Neural progenitor cell (in vitro differentiated cells): ENCODE results near the gene SEC62. TPM values are rescaled to one million over a fixed set of nuclear protein-coding genes. Genes with fewer than 3 reads are reported as not detected.

Source experiments
- DNase-seq: peaks from one replicate; pipeline ENCODE4 v3.0.0-alpha.2; 2016; ENCODE audit warnings: low spot score
- H2AFZ ChIP-seq: fragments of 200-600 bp; sonication (generic); replicated peaks from 2 replicates; pipeline ENCODE4 v1.6.1; 2016; ENCODE audit warnings: antibody characterized with exemption
- H3F3A ChIP-seq: fragments of 200-600 bp; sonication (generic); 2 replicates; pipeline ENCODE4 v1.6.1; 2016; ENCODE audit warnings: antibody characterized with exemption, low read depth
- H3K27ac ChIP-seq: fragments of 200-600 bp; sonication (generic); 2 replicates; pipeline ENCODE4 v1.5.1; 2016; ENCODE audit warnings: mild to moderate bottlenecking
- H3K27me3 ChIP-seq: fragments of 200-600 bp; sonication (generic); 2 replicates; pipeline ENCODE4 v1.6.1; 2016; ENCODE audit warnings: mild to moderate bottlenecking, moderate library complexity
- H3K36me3 ChIP-seq: fragments of 200-600 bp; sonication (generic); 2 replicates; pipeline ENCODE4 v1.5.1; 2016
- H3K4me1 ChIP-seq: fragments of 200-600 bp; sonication (generic); 2 replicates; pipeline ENCODE4 v1.6.1; 2016; ENCODE audit warnings: mixed run types
- H3K4me2 ChIP-seq: fragments of 200-600 bp; sonication (generic); 2 replicates; pipeline ENCODE4 v1.6.1; 2016
- H3K4me3 ChIP-seq: fragments of 200-600 bp; sonication (generic); 2 replicates; pipeline ENCODE4 v1.5.1; 2016
- H3K79me2 ChIP-seq: fragments of 200-600 bp; sonication (generic); 2 replicates; pipeline ENCODE4 v1.6.1; 2016; ENCODE audit warnings: low read depth
- H3K9ac ChIP-seq: fragments of 200-600 bp; sonication (generic); 2 replicates; pipeline ENCODE4 v1.6.1; 2016
- H3K9me3 ChIP-seq: fragments of 200-600 bp; sonication (generic); 2 replicates; pipeline ENCODE4 v1.5.1; 2016; ENCODE audit warnings: low read depth
- H4K20me1 ChIP-seq: fragments of 200-600 bp; sonication (generic); 2 replicates; pipeline ENCODE4 v1.6.1; 2016; ENCODE audit warnings: low read depth
- H3K27ac Mint-ChIP-seq: 3 replicates; pipeline ENCODE4 v1.8.0; 2021; ENCODE audit warnings: mixed read lengths
- H3K27me3 Mint-ChIP-seq: 2 replicates; pipeline ENCODE4 v1.8.0; 2022; ENCODE audit warnings: low read depth, mild to moderate bottlenecking, inconsistent platforms, moderate library complexity, mixed read lengths; ENCODE audit not compliant: insufficient read depth
- H3K36me3 Mint-ChIP-seq: 3 replicates; pipeline ENCODE4 v1.8.0; 2021; ENCODE audit warnings: mixed read lengths
- H3K4me1 Mint-ChIP-seq: 3 replicates; pipeline ENCODE4 v1.8.0; 2021; ENCODE audit warnings: mixed read lengths
- H3K4me3 Mint-ChIP-seq: 3 replicates; pipeline ENCODE4 v1.8.0; 2021; ENCODE audit warnings: mild to moderate bottlenecking, moderate library complexity, mixed read lengths
- H3K9me3 Mint-ChIP-seq: 3 replicates; pipeline ENCODE4 v1.8.0; 2020; ENCODE audit warnings: mixed read lengths
- CTCF ChIP-seq: fragments of 200-600 bp; sonication (generic); IDR thresholded peaks from 2 replicates; pipeline ENCODE4 v1.5.1; 2017; ENCODE audit warnings: antibody characterized with exemption, mild to moderate bottlenecking
- EZH2 ChIP-seq: fragments of 200-600 bp; sonication (generic); IDR thresholded peaks from 2 replicates; pipeline ENCODE4 v1.6.1; 2017; ENCODE audit warnings: antibody characterized with exemption, mild to moderate bottlenecking, moderate library complexity
- EZH2phosphoT487 ChIP-seq: fragments of 200-600 bp; sonication (generic); IDR thresholded peaks from 2 replicates; pipeline ENCODE4 v1.6.1; 2017; ENCODE audit warnings: antibody characterized with exemption
- total RNA-seq: library from RNA; depleted of rRNA; stranded (reverse); fragments of >200 nt; gene quantifications from 2 replicates; pipeline ENCODE4 v1.2.3, GENCODE V29; 2015; ENCODE audit warnings: low replicate concordance

SEC62 gene
- total RNA-seq, 1 donor from 2014 or later, result 34.8 TPM

GRCh38 chr3:170047133-170047404 is 80.5 kb downstream of the SEC62 start:
- Mint-ChIP-seq H3K9me3 (no peaks in the 10 kb centered on the region), H3K27me3 (peaks cover 7% of the 10 kb centered on the region), H3K36me3 (no peaks in the 10 kb centered on the region), H3K27ac (no peak overlapping the region), H3K4me1 (peaks cover 9% of the 10 kb centered on the region), H3K4me3 (no peak overlapping the region)
- no peak for DNase-seq
- H3K4me1 ChIP-seq, result peaks cover 3% of the 10 kb centered on the region
- H3F3A ChIP-seq, result no peaks in the 10 kb centered on the region
- no peaks in the 10 kb centered on the region for H3K79me2 ChIP-seq
- no peak for TF ChIP-seq EZH2
- TF ChIP-seq CTCF, result no peak
- no peak for TF ChIP-seq EZH2phosphoT487
- no peaks in the 10 kb centered on the region for H4K20me1 ChIP-seq
- H3K4me3 ChIP-seq, result no peak overlapping the region
- no peak overlapping the region for H3K9ac ChIP-seq
- no peaks in the 10 kb centered on the region for H3K36me3 ChIP-seq
- no peak overlapping the region for H3K4me2 ChIP-seq
- H3K27me3 ChIP-seq, result no peaks in the 10 kb centered on the region
- H2AFZ ChIP-seq, result no peak overlapping the region
- H3K9me3 ChIP-seq, result no peaks in the 10 kb centered on the region
- no peak overlapping the region for H3K27ac ChIP-seq

Other genes with a start within 250 kb of the SEC62 start
- 47.5 and 119 TPM in 2 replicates for gene TERC, start 201.7 kb upstream of the SEC62 start, total RNA-seq
- gene ACTRT3, start 197.2 kb upstream of the SEC62 start, total RNA-seq, result 0.31 and 0.34 TPM in 2 replicates
- gene MYNN, start 193.4 kb upstream of the SEC62 start, total RNA-seq, result 19.2 and 23.6 TPM in 2 replicates
- not detected in 2 replicates for gene LRRIQ4, start 153.9 kb upstream of the SEC62 start, total RNA-seq
- 12.5 and 54.8 TPM in 2 replicates for gene LRRC34, start 153.9 kb upstream of the SEC62 start, total RNA-seq
- not detected in 2 replicates for gene LRRC31, start 96.9 kb upstream of the SEC62 start, total RNA-seq
- not detected in 2 replicates for gene SAMD7, start 55.2 kb upstream of the SEC62 start, total RNA-seq
- gene GPR160, start 71.2 kb downstream of the SEC62 start, total RNA-seq, result 4.3 and 6.0 TPM in 2 replicates
- gene PHC3, start 214.9 kb downstream of the SEC62 start, total RNA-seq, result 27.3 and 28.4 TPM in 2 replicates